A673 (cell line): Measurements from ENCODE around the gene DLEU7. TPM values are rescaled to one million over a fixed set of nuclear protein-coding genes. Genes with fewer than 3 reads are reported as not detected.

Source experiments
- BruUV-seq: library from RNA; stranded (reverse); fragments of 400-500 nt; replicated peaks from 2 replicates; lab custom pipeline; 2021; lab: Mats Ljungman, UMichigan
- CTCF ChIA-PET: fragments of 300-600 bp; sonication (Branson Sonifier 250); formaldehyde crosslinking; loops from one replicate; lab custom pipeline; 2022; ENCODE audit warnings: antibody characterized with exemption; lab: Charles Lee
- POLR2A ChIA-PET: fragments of 300-600 bp; sonication (Branson Sonifier 250); formaldehyde crosslinking; loops from one replicate; lab custom pipeline; 2022; ENCODE audit warnings: antibody characterized with exemption; ENCODE audit not compliant: low non-redundant PET; lab: Charles Lee
- DNase-seq: peaks from one replicate; pipeline ENCODE4 v3.0.0-alpha.2; 2015; ENCODE audit warnings: low spot score
- H3K27ac ChIP-seq: fragments of 200-600 bp; sonication (generic); 2 replicates; pipeline ENCODE4 v1.5.1; 2016; ENCODE audit warnings: mixed run types, low read depth, mild to moderate bottlenecking, mixed read lengths, antibody characterized with exemption, low read length; ENCODE audit not compliant: poor library complexity, severe bottlenecking
- H3K27me3 ChIP-seq: fragments of 200-600 bp; sonication (generic); replicated peaks from 2 replicates; pipeline ENCODE4 v1.6.1; 2017; ENCODE audit warnings: mixed run types, low read depth, mild to moderate bottlenecking, mixed read lengths, antibody characterized with exemption, low read length; ENCODE audit not compliant: insufficient read depth, poor library complexity
- H3K36me3 ChIP-seq: fragments of 200-600 bp; sonication (generic); 2 replicates; pipeline ENCODE4 v1.6.1; 2016; ENCODE audit warnings: mixed run types, mild to moderate bottlenecking, mixed read lengths, antibody characterized with exemption, low read length; ENCODE audit not compliant: insufficient read depth, poor library complexity, severe bottlenecking
- H3K4me1 ChIP-seq: fragments of 200-600 bp; sonication (generic); 2 replicates; pipeline ENCODE4 v1.6.1; 2017; ENCODE audit warnings: mixed run types, mild to moderate bottlenecking, mixed read lengths, antibody characterized with exemption, low read length; ENCODE audit not compliant: insufficient read depth, poor library complexity, severe bottlenecking
- H3K4me3 ChIP-seq: fragments of 200-600 bp; sonication (generic); 2 replicates; pipeline ENCODE4 v1.5.1; 2016; ENCODE audit warnings: low read depth, mixed run types, mild to moderate bottlenecking, mixed read lengths, low read length; ENCODE audit not compliant: poor library complexity, severe bottlenecking
- H3K9me3 ChIP-seq: fragments of 200-600 bp; sonication (generic); 2 replicates; pipeline ENCODE4 v1.6.1; 2016; ENCODE audit warnings: mixed run types, low read depth, mild to moderate bottlenecking, mixed read lengths, antibody characterized with exemption, low read length; ENCODE audit not compliant: poor library complexity, severe bottlenecking
- CTCF ChIP-seq: fragments of 300-800, 200-600 bp; sonication (generic); conservative IDR thresholded peaks from 2 replicates; pipeline ENCODE4 v1.5.1; 2017; ENCODE audit warnings: low read depth, mild to moderate bottlenecking, antibody characterized with exemption, low read length, moderate library complexity, mixed read lengths
- EZH2 ChIP-seq: fragments of 200-600 bp; sonication (generic); IDR thresholded peaks from 2 replicates; pipeline ENCODE4 v1.6.1; 2017; ENCODE audit warnings: borderline replicate concordance, low read depth, mild to moderate bottlenecking, mixed read lengths, antibody characterized with exemption, low read length; ENCODE audit not compliant: poor library complexity, severe bottlenecking
- intact Hi-C: fragments of 100-400 bp; cut with micrococcal nuclease; formaldehyde crosslinking; loops from one replicate; pipeline ENCODE4 v1.10.0; 2022; ENCODE audit not compliant: unreplicated experiment
- total RNA-seq: library from RNA; stranded (reverse); gene quantifications from 2 replicates; pipeline ENCODE4 v1.2.3, GENCODE V29; 2021

DLEU7 gene
- total RNA-seq, 1 experiment from 2014 or later = not detected

- DNase-seq = no peak
- POLR2A ChIA-PET = no interaction called here
- BruUV-seq = no TSS peak
- intact Hi-C loops = no loop called here
- Histone ChIP-seq H3K27me3 (no peaks in the 10 kb centered on the region), H3K4me1 (no peaks in the 10 kb centered on the region), H3K9me3 (no peaks in the 10 kb centered on the region), H3K27ac (no peak overlapping the region), H3K36me3 (no peaks in the 10 kb centered on the region), H3K4me3 (no peak overlapping the region)
- CTCF ChIA-PET = no interaction called here
- TF ChIP-seq CTCF (no peak), EZH2 (no peak)
Measured at GRCh38 chr13:50810998-50811397, 32.5 kb downstream of the DLEU7 start.

GRCh38 chr13:50810468-50810867, 33.0 kb downstream of the DLEU7 start:
- no peak for TF ChIP-seq CTCF
- no peak for TF ChIP-seq EZH2
- BruUV-seq = no TSS peak
- H3K9me3 ChIP-seq = no peaks in the 10 kb centered on the region
- DNase-seq = no peak
- ChIA-PET POLR2A (no interaction called here), CTCF (interaction anchor here (0.5 kb wide), 1 partner anchor 235 kb away, joined by 3 read pairs; no protein-coding TSS in a partner anchor)
- no peaks in the 10 kb centered on the region for H3K27me3 ChIP-seq
- no peaks in the 10 kb centered on the region for H3K4me1 ChIP-seq
- intact Hi-C loops = no loop called here
- H3K4me3 ChIP-seq = no peak overlapping the region
- no peaks in the 10 kb centered on the region for H3K36me3 ChIP-seq
- H3K27ac ChIP-seq = no peak overlapping the region

GRCh38 chr13:50809133-50810090, 34.1 kb downstream of the DLEU7 start:
- intact Hi-C loops = loop anchor here (5.0 to 10.0 kb wide), 3 partner anchors 103 to 1145 kb away; no protein-coding TSS in a partner anchor
- H3K4me3 ChIP-seq = no peak overlapping the region
- H3K9me3 ChIP-seq = no peaks in the 10 kb centered on the region
- no peak for DNase-seq
- TF ChIP-seq EZH2 (no peak), CTCF (no peak)
- no peaks in the 10 kb centered on the region for H3K36me3 ChIP-seq
- no peaks in the 10 kb centered on the region for H3K4me1 ChIP-seq
- no peak overlapping the region for H3K27ac ChIP-seq
- BruUV-seq = no TSS peak
- ChIA-PET CTCF (interaction anchor here (0.5 kb wide), 1 partner anchor 236 kb away, joined by 3 read pairs; no protein-coding TSS in a partner anchor), POLR2A (no interaction called here)
- no peaks in the 10 kb centered on the region for H3K27me3 ChIP-seq
